Choroid plexus epithelial cell (primary cell): ENCODE results near the gene C1QTNF9B.

Experiments used
- DNase-seq: peaks from one replicate; pipeline ENCODE4 v3.0.0-alpha.2; 2010; ENCODE audit warnings: low read depth
- H3K4me3 ChIP-seq: 2 replicates; pipeline ENCODE4 v1.5.1; 2011; ENCODE audit warnings: low read depth, mild to moderate bottlenecking, control low read depth, low read length, moderate library complexity
- TF ChIP-seq, protein P1 (sequence below): conservative IDR thresholded peaks from 2 replicates; pipeline ENCODE4 v1.5.1; 2011; ENCODE audit warnings: low read depth, mild to moderate bottlenecking, control low read depth, inconsistent platforms, low read length, moderate library complexity

The C1QTNF9B gene

GRCh38 chr13:23856008-23856750, 41.1 kb downstream of the C1QTNF9B start:
- H3K4me3 ChIP-seq = no peak overlapping the region
- no peak for DNase-seq
- TF ChIP-seq, protein P1, sequence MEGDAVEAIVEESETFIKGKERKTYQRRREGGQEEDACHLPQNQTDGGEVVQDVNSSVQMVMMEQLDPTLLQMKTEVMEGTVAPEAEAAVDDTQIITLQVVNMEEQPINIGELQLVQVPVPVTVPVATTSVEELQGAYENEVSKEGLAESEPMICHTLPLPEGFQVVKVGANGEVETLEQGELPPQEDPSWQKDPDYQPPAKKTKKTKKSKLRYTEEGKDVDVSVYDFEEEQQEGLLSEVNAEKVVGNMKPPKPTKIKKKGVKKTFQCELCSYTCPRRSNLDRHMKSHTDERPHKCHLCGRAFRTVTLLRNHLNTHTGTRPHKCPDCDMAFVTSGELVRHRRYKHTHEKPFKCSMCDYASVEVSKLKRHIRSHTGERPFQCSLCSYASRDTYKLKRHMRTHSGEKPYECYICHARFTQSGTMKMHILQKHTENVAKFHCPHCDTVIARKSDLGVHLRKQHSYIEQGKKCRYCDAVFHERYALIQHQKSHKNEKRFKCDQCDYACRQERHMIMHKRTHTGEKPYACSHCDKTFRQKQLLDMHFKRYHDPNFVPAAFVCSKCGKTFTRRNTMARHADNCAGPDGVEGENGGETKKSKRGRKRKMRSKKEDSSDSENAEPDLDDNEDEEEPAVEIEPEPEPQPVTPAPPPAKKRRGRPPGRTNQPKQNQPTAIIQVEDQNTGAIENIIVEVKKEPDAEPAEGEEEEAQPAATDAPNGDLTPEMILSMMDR = no peak

- H3K4me3 ChIP-seq = no peak overlapping the region
These were observed 41.9 kb downstream of the C1QTNF9B start for GRCh38 chr13:23855360-23855759.

GRCh38 chr13:23852351-23852750, 45.0 kb downstream of the C1QTNF9B start:
- no peak overlapping the region for H3K4me3 ChIP-seq
- TF ChIP-seq, protein P1 = no peak
- no peak for DNase-seq

More at GRCh38 chr13:23855360-23855759, 41.9 kb downstream of the C1QTNF9B start:
- no peak for DNase-seq
- TF ChIP-seq, protein P1 = no peak

DNA sequence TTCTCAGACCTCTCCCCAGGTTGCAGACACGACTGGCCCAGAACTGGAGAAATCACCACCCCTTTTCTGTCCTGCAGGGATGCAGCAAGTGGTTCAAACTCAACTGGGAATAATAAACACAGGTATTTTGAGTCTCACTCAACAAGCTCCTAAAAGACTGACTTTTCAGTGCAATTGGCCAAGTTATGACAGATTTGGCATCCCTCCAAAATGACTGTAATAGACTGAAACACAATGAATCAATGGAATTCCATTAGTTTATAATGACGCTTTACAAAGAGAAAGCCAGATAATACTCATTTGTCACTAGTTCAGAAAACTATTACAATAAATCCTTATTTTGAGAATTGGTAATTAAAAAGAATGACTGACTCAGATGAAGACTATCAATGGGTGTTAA, 46.2 kb downstream of the C1QTNF9B start:
- H3K4me3 ChIP-seq = no peak overlapping the region
- peak; percentile 69 for DNase-seq

GRCh38 chr13:23850134-23850533, 47.2 kb downstream of the C1QTNF9B start:
- TF ChIP-seq, protein P1 = no peak
- H3K4me3 ChIP-seq = no peak overlapping the region
- no peak for DNase-seq

More for the DNA sequence above, 46.2 kb downstream of the C1QTNF9B start:
- TF ChIP-seq, protein P1 = no peak

GRCh38 chr13:23849670-23850069, 47.6 kb downstream of the C1QTNF9B start:
- TF ChIP-seq, protein P1 = no peak
- no peak for DNase-seq

DNA sequence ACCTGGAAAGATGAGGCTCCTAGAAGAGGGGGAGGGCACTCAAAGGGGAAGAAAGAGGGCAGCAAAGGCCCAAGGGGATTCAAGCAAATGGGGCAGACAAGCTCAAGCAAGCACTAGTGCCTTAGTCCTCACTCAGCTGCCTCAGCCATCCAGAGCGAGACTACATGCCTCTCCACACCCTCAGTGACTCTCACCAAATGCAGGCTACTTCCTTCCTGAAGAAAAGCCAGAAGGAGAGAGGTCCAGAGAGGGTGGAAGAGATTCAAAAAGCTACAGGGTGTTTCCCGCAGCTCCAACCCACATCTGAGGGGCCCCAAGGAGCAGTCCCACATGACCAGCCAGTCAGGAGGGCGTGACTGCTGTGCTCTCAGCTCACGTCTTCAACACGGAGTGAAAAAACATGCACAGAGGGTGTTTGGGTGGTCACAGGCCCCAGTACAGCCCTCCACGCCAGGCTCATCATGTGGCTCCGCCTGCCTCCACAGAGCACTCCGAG, 48.6 kb downstream of the C1QTNF9B start:
- TF ChIP-seq, protein P1 = no peak
- no peak overlapping the region for H3K4me3 ChIP-seq
- DNase-seq = no peak

More at GRCh38 chr13:23849670-23850069, 47.6 kb downstream of the C1QTNF9B start:
- no peak overlapping the region for H3K4me3 ChIP-seq
